RCC 7860 (cell line): ENCODE data around the gene SPIC.

Experiments
- DNase-seq: peaks from one replicate; pipeline ENCODE4 v3.0.0-alpha.2; 2015; ENCODE audit warnings: low spot score
- FAIRE-seq: peaks from 2 replicates; lab custom pipeline; 2012; peaks lifted over from hg19 to GRCh38; lab: Jason Lieb, UNC

Gene SPIC

GRCh38 chr12:101527682-101528081 is 52.5 kb downstream of the SPIC start:
- no peak for FAIRE-seq
- no peak for DNase-seq

GRCh38 chr12:101536069-101536674 is 61.0 kb downstream of the SPIC start:
- DNase-seq: no peak
- no peak for FAIRE-seq
